GM21390 (cell line): ENCODE measurements around the gene HS3ST5.

Experiments used
- ATAC-seq: cut with Tn5 transposase; IDR thresholded peaks from one replicate; pipeline ENCODE4 v1.9.1; 2021; ENCODE audit not compliant: unreplicated experiment

The HS3ST5 gene

DNA sequence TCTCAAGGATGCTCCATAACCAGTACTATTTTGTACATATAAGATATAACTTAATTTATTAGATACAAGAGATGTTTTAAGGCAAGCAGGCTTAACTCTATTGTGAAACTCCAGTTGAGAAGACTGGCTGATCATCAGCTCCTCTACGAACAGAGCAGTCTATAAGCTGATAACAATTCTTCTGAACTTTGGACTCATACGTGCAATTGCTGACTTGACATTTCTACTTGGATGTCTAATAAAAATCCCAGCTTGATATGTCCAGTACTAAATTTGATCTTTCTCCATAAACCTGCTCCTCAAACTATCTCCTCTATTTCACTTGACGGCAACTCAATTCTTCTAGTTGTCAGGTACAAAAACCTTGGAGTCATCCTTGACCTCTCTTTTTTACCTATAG lies 141.9 kb downstream of the HS3ST5 start:
- ATAC-seq, result no peak

DNA sequence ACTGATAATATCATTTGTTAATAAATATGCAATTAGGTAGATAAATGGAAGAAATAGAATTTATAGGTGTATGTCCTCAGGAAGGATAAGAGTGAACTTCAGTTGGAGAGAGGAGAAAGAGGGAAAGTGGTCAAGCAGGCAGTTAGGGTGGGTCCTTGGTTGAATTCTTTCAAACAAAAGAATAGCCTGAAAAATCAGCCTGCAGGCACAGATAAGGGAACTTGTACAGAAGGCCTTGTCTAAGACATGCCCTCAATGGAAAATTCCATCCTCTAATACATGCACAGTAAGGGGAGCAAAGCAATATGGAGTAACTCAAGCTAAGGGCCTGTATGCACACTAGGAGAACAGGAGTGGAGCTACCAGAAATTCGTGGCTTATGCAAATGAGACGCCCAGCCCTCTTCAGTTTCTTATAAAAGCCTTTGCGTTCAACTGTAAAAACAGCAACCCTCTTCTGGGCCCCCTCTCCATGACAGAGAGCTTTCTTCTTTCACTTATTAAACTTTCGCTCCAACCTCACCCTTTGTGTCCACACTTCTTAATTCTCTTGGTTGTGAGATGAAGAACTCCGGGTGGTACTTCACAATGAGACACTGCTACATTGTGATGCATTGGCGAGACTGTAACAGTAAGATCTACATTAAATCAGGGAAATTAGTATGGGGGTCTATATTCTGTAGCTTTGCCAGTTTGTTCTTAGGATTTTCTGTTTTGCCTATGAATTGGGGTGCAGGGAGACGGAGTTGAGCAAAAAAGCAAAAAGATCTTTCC lies 147.0 kb downstream of the HS3ST5 start:
- ATAC-seq, result no peak

DNA sequence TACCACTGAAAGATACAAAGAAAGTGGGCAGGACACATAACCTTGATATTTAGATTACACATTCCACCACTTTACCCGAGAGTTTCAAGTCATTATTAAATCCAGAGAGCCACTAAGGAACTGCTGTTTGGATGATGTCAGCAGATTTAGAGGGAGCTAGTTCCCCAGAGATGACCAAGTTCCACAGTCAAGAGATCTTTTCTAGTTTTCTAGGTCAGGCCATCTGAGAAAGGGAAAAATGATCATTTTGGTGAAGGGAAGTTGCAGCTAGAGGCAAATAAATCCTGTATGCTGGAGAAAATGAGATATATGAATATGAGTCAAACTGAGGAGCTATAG lies 147.8 kb downstream of the HS3ST5 start:
- ATAC-seq, result no peak

DNA sequence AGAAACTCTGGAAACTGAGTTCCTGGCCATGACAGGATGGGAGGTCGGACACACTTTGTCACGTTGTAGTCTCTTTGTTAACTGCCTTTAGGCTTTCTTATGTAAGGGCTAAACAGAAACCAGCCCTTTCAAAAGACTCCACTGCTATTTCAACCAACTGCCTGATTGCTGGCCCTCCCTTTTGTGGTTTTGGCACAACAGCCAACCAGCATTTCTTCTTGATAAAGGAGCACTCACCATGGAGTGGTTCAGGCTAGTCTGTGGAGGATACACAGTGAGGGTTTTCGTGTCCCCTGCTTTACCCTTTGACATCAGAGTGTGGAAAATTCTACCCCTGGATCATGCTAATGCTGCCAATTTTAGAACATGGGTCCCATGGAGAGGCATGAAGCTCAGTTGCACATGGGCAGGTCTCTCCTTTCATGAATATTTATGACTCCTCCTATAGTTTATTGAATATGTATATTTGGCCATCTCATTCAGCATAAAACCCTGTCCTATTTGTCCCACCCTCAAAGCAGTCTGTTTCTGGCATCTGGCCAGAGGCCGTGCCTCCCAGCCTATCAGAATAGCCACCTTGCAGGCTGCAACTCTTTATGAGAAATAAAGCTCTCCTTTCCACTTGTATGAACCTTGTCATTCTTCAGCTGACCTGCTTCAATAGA lies 148.3 kb downstream of the HS3ST5 start:
- ATAC-seq, result no peak

DNA sequence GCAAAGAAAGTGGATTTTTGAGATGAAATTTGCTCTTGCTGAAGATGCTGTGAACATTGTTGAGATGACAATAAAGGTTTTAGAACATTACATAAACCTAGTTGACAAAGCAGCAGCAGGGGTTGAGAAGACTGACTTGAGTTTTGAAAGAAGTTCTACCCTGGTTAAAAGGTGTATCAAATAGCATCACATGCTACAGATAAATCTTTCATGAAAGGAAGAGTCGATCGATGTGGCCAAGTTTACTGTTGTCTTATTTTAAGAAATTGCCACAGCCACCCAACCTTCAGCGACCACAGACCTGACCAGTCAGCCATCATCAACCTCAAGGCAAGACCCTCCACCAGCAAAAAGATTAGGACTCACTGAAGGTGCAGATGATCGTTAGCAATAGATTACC lies 155.3 kb downstream of the HS3ST5 start:
- ATAC-seq, result no peak

DNA sequence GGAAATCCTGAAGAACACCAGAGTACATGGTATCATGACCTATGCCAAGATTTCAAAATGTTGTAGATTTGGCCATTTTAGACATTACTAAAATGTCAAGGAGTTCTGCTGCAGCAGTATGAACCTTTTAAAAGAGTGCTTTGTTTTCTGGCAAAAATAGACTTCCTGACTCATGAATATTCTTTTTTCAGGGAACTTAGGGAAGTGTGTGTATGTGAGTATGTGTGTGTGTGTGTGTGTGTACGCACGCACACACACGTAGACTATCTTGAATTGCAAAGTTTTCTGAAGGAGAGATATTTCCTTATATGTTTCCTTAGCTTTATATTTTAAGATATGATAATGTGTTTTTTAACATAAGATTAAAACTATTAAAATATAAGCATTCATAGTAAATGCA lies 161.2 kb downstream of the HS3ST5 start:
- ATAC-seq, result no peak

DNA sequence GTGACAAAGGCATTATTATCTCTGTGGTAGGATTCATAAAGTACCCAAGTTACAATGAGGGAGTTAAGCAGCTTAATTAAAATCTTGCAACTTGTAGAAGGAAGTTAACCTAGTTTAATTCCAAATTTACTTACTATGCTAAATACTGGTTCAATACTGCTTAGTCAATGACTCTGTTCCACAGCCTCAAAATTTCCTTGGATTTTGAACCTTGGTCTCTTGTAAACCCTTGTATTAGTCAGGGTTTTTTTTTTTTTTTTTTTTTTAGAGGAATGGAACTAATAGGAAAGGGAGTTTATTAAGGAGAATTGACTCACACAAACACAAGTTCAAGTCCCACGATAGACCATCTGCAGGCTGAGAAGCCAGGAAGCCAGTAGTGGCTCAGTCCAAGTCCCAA lies 163.4 kb downstream of the HS3ST5 start:
- ATAC-seq, result no peak

DNA sequence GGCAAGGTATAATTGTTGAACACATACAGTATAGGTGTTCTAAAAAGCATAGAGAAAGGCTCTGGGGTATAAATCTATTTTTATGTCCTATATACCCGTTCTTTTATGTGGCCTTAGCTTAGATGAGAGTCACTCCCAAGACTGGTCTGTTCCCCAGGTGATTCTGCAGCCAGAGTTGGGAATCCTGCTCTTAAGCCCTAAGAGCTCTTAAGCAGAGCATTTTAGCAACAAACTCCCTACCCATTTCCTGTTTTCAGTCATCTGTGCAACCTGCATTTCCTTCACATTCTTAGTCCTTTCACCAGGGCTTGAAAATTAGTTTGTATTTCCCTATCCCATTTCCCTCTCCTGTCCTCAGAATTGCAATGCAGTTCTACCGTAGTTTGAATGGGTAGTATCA lies 166.1 kb downstream of the HS3ST5 start:
- no peak for ATAC-seq

DNA sequence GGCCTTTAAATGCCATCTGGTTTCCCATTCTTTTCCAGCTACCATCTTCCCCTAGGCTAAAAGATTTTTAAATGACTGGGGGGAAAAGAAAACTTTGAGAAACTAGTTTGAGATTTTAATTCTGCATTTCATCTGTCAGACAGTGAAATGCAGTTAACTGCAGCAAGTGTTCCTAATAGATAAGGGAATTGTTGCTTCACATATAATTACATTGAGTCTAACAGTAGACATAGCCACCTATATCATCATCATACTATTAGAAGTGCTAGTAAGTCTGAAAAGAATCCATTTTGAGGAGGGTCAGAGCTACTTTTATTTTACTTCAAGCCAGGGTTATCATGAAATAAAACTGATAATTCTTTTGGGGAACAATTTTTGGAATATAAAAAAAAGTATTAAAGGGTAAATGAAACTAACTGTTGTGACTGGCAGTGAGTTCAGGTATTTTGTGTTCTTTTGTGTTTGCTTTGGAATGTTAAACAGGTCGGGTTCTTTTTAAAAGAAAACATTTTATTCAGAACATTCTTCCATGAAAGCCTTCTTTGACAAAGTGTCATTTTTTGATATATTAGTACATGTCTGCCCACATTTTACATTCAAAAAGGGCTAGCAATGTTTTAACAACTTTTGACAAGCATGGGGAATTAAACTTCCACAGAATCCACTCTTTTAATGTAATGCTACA lies 170.1 kb downstream of the HS3ST5 start:
- ATAC-seq, result no peak

DNA sequence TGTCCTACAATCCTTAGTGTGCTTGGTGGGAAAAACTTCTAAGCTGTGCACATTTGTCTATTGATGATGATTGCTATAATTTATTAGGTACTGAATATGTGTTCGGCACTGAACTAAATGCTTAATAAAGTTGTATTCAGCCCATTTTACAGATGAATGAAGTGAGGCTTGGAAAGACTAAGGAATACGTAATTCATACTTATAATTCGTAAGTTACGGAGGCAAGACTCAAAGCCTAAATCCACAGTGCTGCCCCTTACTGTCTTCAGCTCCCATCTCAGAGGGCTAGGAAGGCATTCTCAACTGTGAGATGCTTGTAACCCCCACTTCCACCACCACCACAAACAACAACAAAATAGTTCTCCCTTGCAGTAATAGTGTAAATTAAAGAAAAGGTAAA lies 171.3 kb downstream of the HS3ST5 start:
- no peak for ATAC-seq

DNA sequence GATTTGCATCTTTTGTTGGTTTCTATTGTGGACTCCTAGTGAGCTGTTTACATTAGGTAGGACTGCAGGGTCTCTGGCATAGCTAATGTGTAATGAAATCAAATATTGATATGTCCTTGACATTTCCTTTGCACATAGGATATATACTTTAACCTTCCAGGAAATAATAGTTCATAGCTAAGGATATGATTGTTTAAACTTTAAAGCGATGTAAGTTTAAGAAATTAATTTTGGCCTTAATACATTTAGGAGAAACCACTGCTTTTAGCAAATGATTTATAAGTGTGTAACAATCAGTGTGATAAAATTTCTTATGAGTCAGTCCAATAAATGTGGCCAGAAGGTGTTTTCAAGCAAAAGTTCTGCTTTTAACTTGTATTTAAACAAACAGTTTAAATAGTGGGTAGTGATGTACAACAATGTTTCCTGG lies 171.8 kb downstream of the HS3ST5 start:
- ATAC-seq, result no peak

DNA sequence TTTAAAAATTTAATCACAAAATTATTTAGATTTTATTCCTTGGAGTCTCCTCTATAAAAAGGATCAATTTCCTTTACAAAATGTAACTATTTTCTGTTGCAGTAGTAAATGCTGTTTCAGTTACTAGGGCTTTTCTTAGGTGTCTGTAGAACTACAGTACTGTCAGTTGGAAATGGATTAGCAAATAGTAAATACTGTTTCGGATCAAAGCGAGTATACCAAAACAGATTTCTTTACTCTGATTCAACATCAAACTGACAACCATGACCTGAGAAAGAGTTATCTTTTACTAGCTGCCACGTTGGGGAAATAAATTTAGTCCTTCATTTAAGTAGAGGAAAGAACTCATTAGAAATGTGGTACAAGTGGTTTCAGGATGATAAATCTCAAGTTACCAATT lies 172.5 kb downstream of the HS3ST5 start:
- ATAC-seq, result no peak

DNA sequence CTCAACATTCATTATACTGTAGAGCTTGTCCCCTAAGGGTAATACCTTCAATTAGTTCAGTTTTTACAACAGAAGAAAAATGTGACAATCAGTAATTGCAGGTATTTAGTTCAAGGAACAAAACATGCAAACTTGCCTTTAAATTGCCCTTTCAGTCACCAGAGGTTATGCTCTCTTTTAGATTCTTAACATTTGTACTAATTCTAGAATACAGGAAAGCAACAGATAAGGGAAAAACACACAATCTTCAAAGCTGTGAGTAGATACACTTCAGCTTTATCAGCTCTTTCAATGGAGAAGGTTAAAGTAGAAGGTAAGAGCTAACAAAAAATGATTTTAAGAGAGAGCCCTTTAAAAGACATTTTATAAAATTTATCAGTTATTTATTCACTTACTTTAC lies 173.1 kb downstream of the HS3ST5 start:
- ATAC-seq, result no peak

DNA sequence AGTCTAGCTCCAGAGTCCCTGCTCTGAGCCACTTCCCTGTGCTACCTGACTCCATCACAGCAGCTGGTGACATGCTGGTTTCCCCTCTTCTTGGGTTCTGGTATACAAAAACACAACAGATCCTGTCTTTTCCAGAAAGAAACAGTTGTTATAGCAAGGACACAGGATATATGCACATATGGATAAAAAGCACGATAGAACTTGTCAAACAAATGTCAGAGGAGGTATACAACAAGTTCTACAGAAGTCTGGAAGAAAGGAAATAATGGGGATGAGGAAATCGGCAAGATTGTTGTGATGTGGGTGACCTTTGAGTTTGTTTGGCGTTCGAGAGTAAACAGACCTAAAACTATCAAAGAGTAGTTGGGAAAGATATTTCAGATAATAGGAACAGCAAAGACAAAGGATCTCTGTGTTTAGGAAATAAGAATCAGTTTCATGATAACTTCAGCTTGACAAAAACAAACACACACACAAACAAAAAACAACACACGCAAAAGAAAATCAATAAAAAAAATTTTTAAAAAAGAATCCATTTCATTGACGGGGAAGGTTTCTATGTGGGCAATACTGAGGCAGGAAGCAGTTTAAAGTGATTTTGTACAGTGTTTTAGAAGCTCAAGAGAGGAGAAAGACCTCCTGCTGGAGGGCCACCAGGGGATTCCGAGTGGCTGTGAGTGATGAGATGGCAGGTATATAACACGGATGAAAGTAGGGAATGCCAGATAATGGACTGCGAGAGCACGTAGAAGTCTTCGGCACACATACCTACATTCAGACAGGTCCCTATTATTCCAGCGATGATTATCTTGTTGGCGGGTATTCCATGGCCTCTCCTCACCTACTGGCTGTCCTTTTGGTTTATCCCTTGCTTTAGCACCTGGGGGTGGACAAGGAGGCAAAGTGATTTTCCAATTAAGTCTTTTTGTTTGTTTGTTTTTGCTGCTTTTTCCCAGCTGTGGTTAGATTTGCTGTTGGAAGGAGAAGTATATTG lies 174.9 kb downstream of the HS3ST5 start:
- ATAC-seq, result no peak

DNA sequence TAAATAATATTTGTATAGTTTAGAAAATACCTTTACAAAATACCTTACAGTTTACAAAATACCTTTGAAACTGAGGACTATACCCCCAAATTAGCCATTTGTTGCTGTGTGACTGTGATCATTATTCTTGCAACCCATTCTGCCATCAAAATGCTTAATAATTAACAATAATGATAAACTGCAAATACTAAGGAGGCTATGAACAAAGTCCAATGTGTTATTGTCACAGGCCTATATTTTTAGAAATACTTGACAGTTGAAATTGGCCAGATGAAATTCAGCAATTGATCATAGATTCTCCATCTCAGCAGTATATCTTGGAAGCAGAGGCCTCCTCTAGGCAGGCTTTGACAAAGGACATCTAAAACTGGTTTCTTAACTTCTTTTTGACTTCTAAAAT lies 178.6 kb downstream of the HS3ST5 start:
- ATAC-seq, result no peak

DNA sequence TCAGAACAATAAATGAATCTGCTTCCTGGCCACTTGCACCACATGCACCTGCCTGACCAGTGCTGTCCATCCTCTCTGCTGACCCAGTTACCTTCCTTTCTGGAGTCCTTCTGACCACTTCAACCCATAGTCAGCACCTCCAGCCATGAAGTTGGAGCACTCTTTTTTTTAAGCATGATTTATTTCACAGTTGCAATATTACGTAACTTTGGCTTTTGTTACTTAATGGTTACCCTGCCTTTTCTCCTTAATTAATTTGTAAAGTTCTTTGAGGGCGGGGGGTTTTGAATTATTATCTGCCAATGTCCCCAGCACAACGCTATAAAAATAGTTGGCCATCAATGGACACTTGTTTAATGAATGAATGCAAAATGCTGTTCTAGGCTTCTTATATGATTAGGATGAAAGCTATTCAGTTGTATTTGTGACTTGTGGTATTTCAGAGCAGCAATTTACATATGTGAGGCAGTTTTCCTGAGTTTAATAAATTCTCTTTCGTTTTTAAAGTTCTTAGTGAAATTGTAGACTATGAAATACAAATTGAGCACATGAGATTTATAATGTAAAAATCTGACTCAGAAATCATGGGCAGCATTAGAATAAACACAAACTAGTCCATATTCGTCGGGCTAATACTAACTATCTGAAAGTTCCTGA lies 180.0 kb downstream of the HS3ST5 start:
- ATAC-seq, result no peak

DNA sequence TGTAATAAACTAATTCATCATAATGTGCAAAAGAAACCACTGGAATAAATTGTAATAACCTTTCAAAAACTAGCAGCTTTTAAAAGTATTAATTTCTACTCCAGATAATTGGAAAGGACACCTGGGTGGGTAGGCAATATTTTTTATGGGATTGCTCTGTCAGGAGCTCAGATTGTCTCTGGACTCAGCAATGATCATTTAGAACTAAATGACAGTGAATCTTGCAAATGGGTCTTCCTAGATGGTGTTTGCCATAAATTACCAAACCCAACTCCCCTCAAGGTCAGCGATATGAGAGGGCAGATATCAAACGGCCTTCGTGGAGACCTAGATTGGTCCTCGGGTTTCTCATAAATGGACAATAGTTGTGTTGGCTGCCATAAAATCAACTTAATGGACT lies 181.9 kb downstream of the HS3ST5 start:
- no peak for ATAC-seq

DNA sequence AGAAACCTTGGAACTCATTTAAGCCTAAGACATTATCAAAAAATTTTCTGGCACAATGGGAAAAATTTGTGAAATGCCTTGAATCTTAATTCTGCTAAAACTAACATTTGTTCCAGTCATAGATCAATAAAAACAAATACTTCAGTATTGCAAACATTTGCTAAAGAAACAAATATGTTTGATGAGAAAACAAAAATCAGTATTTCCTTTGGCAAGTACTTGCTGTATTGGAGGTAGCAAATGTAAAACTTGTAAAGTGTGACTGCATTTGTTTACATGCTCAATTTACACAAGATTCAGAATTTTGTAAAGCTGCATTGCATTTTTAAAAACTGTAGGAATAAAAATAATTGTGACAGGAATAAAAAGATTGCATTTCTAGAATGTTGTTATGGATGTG lies 183.1 kb downstream of the HS3ST5 start:
- ATAC-seq, result no peak

DNA sequence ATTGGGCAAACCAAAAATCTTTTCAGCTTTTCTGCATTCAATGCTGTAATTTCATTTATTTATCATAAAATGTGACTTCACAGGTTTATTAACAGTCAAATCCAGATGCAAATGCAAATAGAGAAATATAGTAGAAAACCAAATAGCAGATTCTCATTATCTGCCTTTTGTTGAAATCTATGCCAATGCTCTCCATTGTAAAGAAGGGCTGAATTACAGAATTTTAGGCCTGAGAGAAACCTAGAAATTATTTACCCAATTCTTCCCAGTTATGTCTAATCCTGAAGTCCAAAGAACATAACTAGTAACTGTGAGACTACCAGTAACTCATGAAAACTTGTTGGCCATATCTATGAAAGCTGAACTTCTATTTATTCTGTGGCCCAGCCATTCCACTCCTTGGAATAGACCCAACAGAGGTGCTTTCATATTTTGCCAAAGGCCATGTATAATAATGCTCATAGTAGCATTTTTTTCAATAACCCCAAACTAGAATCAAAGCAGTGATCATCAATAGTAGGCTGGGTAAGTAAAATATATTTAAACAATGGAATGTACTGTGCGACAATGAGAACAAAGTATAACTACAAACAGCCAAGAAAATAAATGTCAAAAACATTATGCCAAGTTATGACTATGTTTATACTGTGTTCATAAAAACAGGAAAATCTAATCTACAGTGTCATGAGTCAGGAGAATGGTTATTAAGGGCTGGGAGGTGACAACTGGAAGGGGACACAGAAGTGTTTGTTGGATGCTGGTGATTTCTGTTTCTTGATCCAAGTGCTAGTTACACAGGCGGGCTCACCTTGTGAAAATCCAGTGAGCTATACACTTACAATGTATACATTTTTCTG lies 183.8 kb downstream of the HS3ST5 start:
- ATAC-seq, result no peak

DNA sequence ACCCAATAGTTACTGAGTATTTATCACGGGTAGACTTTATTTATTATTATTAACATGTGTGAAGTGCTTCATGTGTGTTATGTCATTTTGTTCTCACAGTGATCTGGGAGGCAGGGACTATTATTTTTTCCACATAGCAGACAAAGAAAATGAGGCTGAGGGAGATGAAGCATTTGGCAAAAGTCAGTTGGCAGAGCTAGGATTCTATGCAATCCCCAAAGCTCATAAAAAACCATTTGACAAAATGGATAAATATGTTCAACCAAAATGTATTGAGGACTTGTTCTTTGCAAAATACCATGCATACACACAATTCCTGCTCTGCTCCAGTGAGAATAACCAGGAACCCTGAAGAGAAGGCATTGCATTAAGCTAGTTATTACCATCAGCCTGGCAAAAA lies 184.4 kb downstream of the HS3ST5 start:
- no peak for ATAC-seq
